Endothelial cell of umbilical vein (primary cell): Measurements from ENCODE around the gene DVL1. TPM values are rescaled to one million over a fixed set of nuclear protein-coding genes. Genes with fewer than 3 reads are reported as not detected.

Experiments used
- BruUV-seq: library from RNA; stranded (reverse); fragments of 400-500 nt; replicated peaks from 2 replicates; lab custom pipeline; 2021; lab: Mats Ljungman, UMichigan
- CTCF ChIA-PET: fragments of 300-600, 350-600 bp; sonication (Branson Sonifier 250); formaldehyde crosslinking; loops from one replicate; lab custom pipeline; 2021; ENCODE audit warnings: antibody characterized with exemption, inconsistent platforms; lab: Charles Lee
- POLR2A ChIA-PET: fragments of 300-600, 350-600 bp; sonication (Branson Sonifier 250); formaldehyde crosslinking; loops from one replicate; lab custom pipeline; 2021; ENCODE audit warnings: antibody characterized with exemption, inconsistent platforms; lab: Charles Lee
- DNase-seq: peaks from one replicate; pipeline ENCODE4 v3.0.0-alpha.2; 2011; ENCODE audit warnings: low read depth, low spot score
- FAIRE-seq: peaks from 2 replicates; lab custom pipeline; 2011; peaks lifted over from hg19 to GRCh38; lab: Jason Lieb, UNC
- H2AFZ ChIP-seq: 2 replicates; pipeline ENCODE4 v1.6.0; 2012; ENCODE audit warnings: low read depth, low read length, control low read depth, inconsistent platforms
- H3K27ac ChIP-seq: 2 replicates; pipeline ENCODE4 v1.5.1; 2011; ENCODE audit warnings: low read depth, mild to moderate bottlenecking, control low read depth, low read length, moderate library complexity; ENCODE audit not compliant: insufficient read depth
- H3K27me3 ChIP-seq, 2 experiments: 2 replicates each; pipeline versions ENCODE4 v1.6.0 to v1.6.1; 2011; ENCODE audit warnings: low read length in 2 of 2, mixed read lengths in 1 of 2; ENCODE audit not compliant: control insufficient read depth in 2 of 2, insufficient read depth in 2 of 2
- H3K36me3 ChIP-seq, 2 experiments: 2 replicates in 1 of 2; 3 replicates in 1 of 2; pipeline ENCODE4 v1.5.1; 2011; ENCODE audit warnings: low read length in 2 of 2, mild to moderate bottlenecking in 1 of 2, moderate library complexity in 1 of 2; ENCODE audit not compliant: control insufficient read depth in 2 of 2, insufficient read depth in 2 of 2; ENCODE audit errors: extremely low read depth in 1 of 2
- H3K4me1 ChIP-seq: 3 replicates; pipeline ENCODE4 v1.5.1; 2011; ENCODE audit warnings: mild to moderate bottlenecking, low read length; ENCODE audit not compliant: control insufficient read depth, insufficient read depth; ENCODE audit errors: extremely low read depth
- H3K4me2 ChIP-seq: 2 replicates; pipeline ENCODE4 v1.6.1; 2011; ENCODE audit warnings: low read length, control low read depth, mixed read lengths; ENCODE audit not compliant: insufficient read depth
- H3K4me3 ChIP-seq, 3 experiments: fragments of 200-600 bp in 1 of 3; sonication (generic), shearing (Covaris generic) in 1 of 3; replicated peaks in 1 of 3; 2 replicates each; pipeline ENCODE4 v1.5.1; 2011 to 2016; ENCODE audit warnings: control low read depth in 3 of 3, low read length in 3 of 3, mild to moderate bottlenecking in 2 of 3, inconsistent platforms in 1 of 3, low read depth in 1 of 3, moderate library complexity in 1 of 3; ENCODE audit not compliant: insufficient read depth in 1 of 3
- H3K79me2 ChIP-seq: 2 replicates; pipeline ENCODE4 v1.6.0; 2012; ENCODE audit warnings: low read length, inconsistent platforms; ENCODE audit not compliant: control insufficient read depth, insufficient read depth
- H3K9ac ChIP-seq: replicated peaks from 2 replicates; pipeline ENCODE3; 2011; ENCODE audit warnings: low read length, control low read depth; ENCODE audit not compliant: insufficient read depth; ENCODE audit errors: extremely low read depth
- H3K9me1 ChIP-seq: replicated peaks from 3 replicates; pipeline ENCODE4 v1.6.0; 2011; ENCODE audit warnings: mild to moderate bottlenecking, low read length; ENCODE audit not compliant: control insufficient read depth, insufficient read depth; ENCODE audit errors: extremely low read depth
- H3K9me3 ChIP-seq: replicated peaks from 2 replicates; pipeline ENCODE4 v1.5.1; 2012; ENCODE audit warnings: low read length, inconsistent platforms; ENCODE audit not compliant: control insufficient read depth, insufficient read depth
- H4K20me1 ChIP-seq: replicated peaks from 2 replicates; pipeline ENCODE3; 2011; ENCODE audit warnings: mild to moderate bottlenecking, low read length; ENCODE audit not compliant: control insufficient read depth, insufficient read depth; ENCODE audit errors: extremely low read depth
- EZH2 ChIP-seq: IDR thresholded peaks from 2 replicates; pipeline ENCODE4 v1.6.1; 2012; ENCODE audit warnings: borderline replicate concordance, low read depth, mild to moderate bottlenecking, moderate library complexity, low read length, inconsistent platforms; ENCODE audit not compliant: severe bottlenecking
- FOS ChIP-seq: IDR thresholded peaks from 2 replicates; pipeline ENCODE4 v1.6.1; 2011; ENCODE audit warnings: mild to moderate bottlenecking, low read length, moderate library complexity, borderline replicate concordance; ENCODE audit not compliant: insufficient read depth
- GATA2 ChIP-seq: IDR thresholded peaks from 2 replicates; pipeline ENCODE4 v1.7.0; 2011; ENCODE audit warnings: low read depth, mild to moderate bottlenecking, moderate library complexity, mixed read lengths, low read length; ENCODE audit not compliant: insufficient read length, insufficient read depth
- JUN ChIP-seq: IDR thresholded peaks from 2 replicates; pipeline ENCODE4 v1.6.1; 2011; ENCODE audit warnings: borderline replicate concordance, low read depth; ENCODE audit not compliant: insufficient read length, insufficient read depth
- MYC ChIP-seq: IDR thresholded peaks from one replicate; pipeline ENCODE4 v1.6.1; 2011; ENCODE audit warnings: mild to moderate bottlenecking, low read depth, low read length
- POLR2A ChIP-seq: IDR thresholded peaks from 2 replicates; pipeline ENCODE4 v1.6.1; 2012; ENCODE audit warnings: low read depth, mild to moderate bottlenecking, control low read depth, low read length
- POLR2AphosphoS5 ChIP-seq: IDR thresholded peaks from 2 replicates; pipeline ENCODE4 v1.6.1; 2012; ENCODE audit warnings: low read depth, mild to moderate bottlenecking, control low read depth, low read length, moderate library complexity; ENCODE audit not compliant: insufficient read depth
- dilution Hi-C: fragments of 300-500 bp; cut with MboI; formaldehyde crosslinking; loops from one replicate; pipeline ENCODE4 v1.15.0; 2019; ENCODE audit warnings: low sequenced_read_pairs; ENCODE audit not compliant: extremely low pct_ligation_motif_present
- intact Hi-C: fragments of 100-400 bp; cut with micrococcal nuclease; formaldehyde crosslinking; loops from one replicate; pipeline ENCODE4 v1.10.0; 2022
- polyA plus RNA-seq, 4 experiments: library from polyadenylated mRNA; depleted of rRNA in 3 of 4; stranded (reverse) in 3 of 4; unstranded in 1 of 4; fragments of >200 nt; gene quantifications; 2 replicates each; pipeline versions ENCODE4 v1.2.1 to v1.2.3, GENCODE V29; 2011 to 2012; ENCODE audit warnings: missing spikeins in 1 of 4
- total RNA-seq: library from RNA; stranded (reverse); gene quantifications from 2 replicates; pipeline ENCODE4 v1.2.3, GENCODE V29; 2021
- TF ChIP-seq, protein P1 (sequence below): IDR thresholded peaks from 2 replicates; pipeline ENCODE4 v1.6.1; 2011; ENCODE audit not compliant: insufficient read depth, insufficient read length
- TF ChIP-seq, protein P2 (sequence below), 2 donors: IDR thresholded peaks; 1 replicate in 1 of 2; 2 replicates in 1 of 2; pipeline ENCODE4 v1.5.1; 2011; ENCODE audit warnings: low read length in 2 of 2, mild to moderate bottlenecking in 2 of 2, moderate library complexity in 2 of 2, control low read depth in 1 of 2, inconsistent platforms in 1 of 2, low read depth in 1 of 2; ENCODE audit not compliant: insufficient read depth in 1 of 2; ENCODE audit errors: extremely low read depth in 1 of 2

Gene DVL1
- total and polyA plus RNA-seq, 2 donors (not counting 3 experiments of a cell fraction or from before 2014, with no cell fraction given): 26.8 to 36.5 TPM

DNA sequence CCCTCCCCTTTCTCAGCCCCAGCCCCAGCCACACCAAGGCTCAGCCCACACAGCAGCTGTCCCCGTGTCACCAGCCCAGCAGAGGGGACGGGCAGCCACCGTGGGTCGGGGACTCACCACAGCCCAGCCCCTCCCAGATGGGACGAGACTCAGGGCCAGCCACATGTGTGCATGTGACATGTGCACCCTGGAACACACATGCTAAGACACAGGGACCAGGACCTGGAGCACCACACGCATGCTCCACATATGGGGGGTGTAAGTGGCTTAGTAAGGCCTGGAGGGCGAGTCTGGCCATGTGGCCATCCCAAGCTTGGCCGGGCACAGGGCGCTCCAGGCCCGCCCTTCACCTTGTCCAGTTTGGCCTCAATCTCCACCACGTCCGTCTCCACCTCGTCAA is 45.5 kb downstream of the DVL1 start:
- H3K4me3 ChIP-seq: no peak overlapping the region
- no peaks in the 10 kb centered on the region for H3K9me3 ChIP-seq
- FAIRE-seq (no peak), DNase-seq (no peak)
- intact Hi-C loops (no loop called here), dilution Hi-C loops (no loop called here)
- H3K27me3 ChIP-seq: no peaks in the 10 kb centered on the region
- no peak overlapping the region for H3K4me2 ChIP-seq
- BruUV-seq: no TSS peak
- H3K9me1 ChIP-seq: no peaks in the 10 kb centered on the region
- TF ChIP-seq POLR2AphosphoS5 (no peak), EZH2 (no peak), FOS (no peak), POLR2A (no peak), GATA2 (no peak), MYC (no peak), JUN (no peak)
- TF ChIP-seq, protein P1, sequence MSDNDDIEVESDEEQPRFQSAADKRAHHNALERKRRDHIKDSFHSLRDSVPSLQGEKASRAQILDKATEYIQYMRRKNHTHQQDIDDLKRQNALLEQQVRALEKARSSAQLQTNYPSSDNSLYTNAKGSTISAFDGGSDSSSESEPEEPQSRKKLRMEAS: no peak
- TF ChIP-seq, protein P2, sequence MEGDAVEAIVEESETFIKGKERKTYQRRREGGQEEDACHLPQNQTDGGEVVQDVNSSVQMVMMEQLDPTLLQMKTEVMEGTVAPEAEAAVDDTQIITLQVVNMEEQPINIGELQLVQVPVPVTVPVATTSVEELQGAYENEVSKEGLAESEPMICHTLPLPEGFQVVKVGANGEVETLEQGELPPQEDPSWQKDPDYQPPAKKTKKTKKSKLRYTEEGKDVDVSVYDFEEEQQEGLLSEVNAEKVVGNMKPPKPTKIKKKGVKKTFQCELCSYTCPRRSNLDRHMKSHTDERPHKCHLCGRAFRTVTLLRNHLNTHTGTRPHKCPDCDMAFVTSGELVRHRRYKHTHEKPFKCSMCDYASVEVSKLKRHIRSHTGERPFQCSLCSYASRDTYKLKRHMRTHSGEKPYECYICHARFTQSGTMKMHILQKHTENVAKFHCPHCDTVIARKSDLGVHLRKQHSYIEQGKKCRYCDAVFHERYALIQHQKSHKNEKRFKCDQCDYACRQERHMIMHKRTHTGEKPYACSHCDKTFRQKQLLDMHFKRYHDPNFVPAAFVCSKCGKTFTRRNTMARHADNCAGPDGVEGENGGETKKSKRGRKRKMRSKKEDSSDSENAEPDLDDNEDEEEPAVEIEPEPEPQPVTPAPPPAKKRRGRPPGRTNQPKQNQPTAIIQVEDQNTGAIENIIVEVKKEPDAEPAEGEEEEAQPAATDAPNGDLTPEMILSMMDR (IDR thresholded peaks at IDR 0.05; ENCODE audit: extremely low read depth in 1 of 2, insufficient read depth in 1 of 2, low read depth in 1 of 2, low read length in 2 of 2): no peak
- POLR2A ChIA-PET: no interaction called here
- no peaks in the 10 kb centered on the region for H3K36me3 ChIP-seq
- no peak overlapping the region for H3K9ac ChIP-seq
- CTCF ChIA-PET: interaction anchor here (1.9 kb wide), 1 partner anchor 181 kb away, joined by 4 read pairs; no protein-coding TSS in a partner anchor
- no peak overlapping the region for H2AFZ ChIP-seq
- H4K20me1 ChIP-seq: no peaks in the 10 kb centered on the region
- H3K27ac ChIP-seq: no peak overlapping the region
- H3K79me2 ChIP-seq: no peaks in the 10 kb centered on the region
- peaks cover 10% of the 10 kb centered on the region for H3K4me1 ChIP-seq
